A673 (cell line): ENCODE data around the gene SOX1. TPM values are rescaled to one million over a fixed set of nuclear protein-coding genes. Genes with fewer than 3 reads are reported as not detected.

Experiments used
- BruUV-seq: library from RNA; stranded (reverse); fragments of 400-500 nt; replicated peaks from 2 replicates; lab custom pipeline; 2021; lab: Mats Ljungman, UMichigan
- CTCF ChIA-PET: fragments of 300-600 bp; sonication (Branson Sonifier 250); formaldehyde crosslinking; loops from one replicate; lab custom pipeline; 2022; ENCODE audit warnings: antibody characterized with exemption; lab: Charles Lee
- POLR2A ChIA-PET: fragments of 300-600 bp; sonication (Branson Sonifier 250); formaldehyde crosslinking; loops from one replicate; lab custom pipeline; 2022; ENCODE audit warnings: antibody characterized with exemption; ENCODE audit not compliant: low non-redundant PET; lab: Charles Lee
- DNase-seq: peaks from one replicate; pipeline ENCODE4 v3.0.0-alpha.2; 2015; ENCODE audit warnings: low spot score
- H3K27ac ChIP-seq: fragments of 200-600 bp; sonication (generic); 2 replicates; pipeline ENCODE4 v1.5.1; 2016; ENCODE audit warnings: mixed run types, low read depth, mild to moderate bottlenecking, mixed read lengths, antibody characterized with exemption, low read length; ENCODE audit not compliant: poor library complexity, severe bottlenecking
- H3K27me3 ChIP-seq: fragments of 200-600 bp; sonication (generic); replicated peaks from 2 replicates; pipeline ENCODE4 v1.6.1; 2017; ENCODE audit warnings: mixed run types, low read depth, mild to moderate bottlenecking, mixed read lengths, antibody characterized with exemption, low read length; ENCODE audit not compliant: insufficient read depth, poor library complexity
- H3K36me3 ChIP-seq: fragments of 200-600 bp; sonication (generic); 2 replicates; pipeline ENCODE4 v1.6.1; 2016; ENCODE audit warnings: mixed run types, mild to moderate bottlenecking, mixed read lengths, antibody characterized with exemption, low read length; ENCODE audit not compliant: insufficient read depth, poor library complexity, severe bottlenecking
- H3K4me1 ChIP-seq: fragments of 200-600 bp; sonication (generic); 2 replicates; pipeline ENCODE4 v1.6.1; 2017; ENCODE audit warnings: mixed run types, mild to moderate bottlenecking, mixed read lengths, antibody characterized with exemption, low read length; ENCODE audit not compliant: insufficient read depth, poor library complexity, severe bottlenecking
- H3K4me3 ChIP-seq: fragments of 200-600 bp; sonication (generic); 2 replicates; pipeline ENCODE4 v1.5.1; 2016; ENCODE audit warnings: low read depth, mixed run types, mild to moderate bottlenecking, mixed read lengths, low read length; ENCODE audit not compliant: poor library complexity, severe bottlenecking
- H3K9me3 ChIP-seq: fragments of 200-600 bp; sonication (generic); 2 replicates; pipeline ENCODE4 v1.6.1; 2016; ENCODE audit warnings: mixed run types, low read depth, mild to moderate bottlenecking, mixed read lengths, antibody characterized with exemption, low read length; ENCODE audit not compliant: poor library complexity, severe bottlenecking
- CTCF ChIP-seq: fragments of 300-800, 200-600 bp; sonication (generic); conservative IDR thresholded peaks from 2 replicates; pipeline ENCODE4 v1.5.1; 2017; ENCODE audit warnings: low read depth, mild to moderate bottlenecking, antibody characterized with exemption, low read length, moderate library complexity, mixed read lengths
- EZH2 ChIP-seq: fragments of 200-600 bp; sonication (generic); IDR thresholded peaks from 2 replicates; pipeline ENCODE4 v1.6.1; 2017; ENCODE audit warnings: borderline replicate concordance, low read depth, mild to moderate bottlenecking, mixed read lengths, antibody characterized with exemption, low read length; ENCODE audit not compliant: poor library complexity, severe bottlenecking
- intact Hi-C: fragments of 100-400 bp; cut with micrococcal nuclease; formaldehyde crosslinking; loops from one replicate; pipeline ENCODE4 v1.10.0; 2022; ENCODE audit not compliant: unreplicated experiment
- total RNA-seq: library from RNA; stranded (reverse); gene quantifications from 2 replicates; pipeline ENCODE4 v1.2.3, GENCODE V29; 2021

The SOX1 gene
- total RNA-seq, 1 experiment from 2014 or later, result 56.6 TPM

- Histone ChIP-seq H3K36me3 (no peaks in the 10 kb centered on the region), H3K4me1 (no peaks in the 10 kb centered on the region), H3K4me3 (no peak overlapping the region), H3K9me3 (no peaks in the 10 kb centered on the region), H3K27me3 (peaks cover 58% of the 10 kb centered on the region), H3K27ac (no peak overlapping the region)
- no peak for DNase-seq
- BruUV-seq, result no TSS peak
- no peak for TF ChIP-seq EZH2
- no peak for TF ChIP-seq CTCF
- ChIA-PET POLR2A (no interaction called here), CTCF (no interaction called here)
- intact Hi-C loops, result no loop called here
These were observed 46.4 kb downstream of the SOX1 start for GRCh38 chr13:112113348-112113747.

GRCh38 chr13:112113851-112114250 lies 46.9 kb downstream of the SOX1 start:
- CTCF ChIA-PET, result no interaction called here
- Histone ChIP-seq H3K4me3 (no peak overlapping the region), H3K9me3 (no peaks in the 10 kb centered on the region), H3K36me3 (no peaks in the 10 kb centered on the region), H3K4me1 (no peaks in the 10 kb centered on the region), H3K27ac (no peak overlapping the region), H3K27me3 (peaks cover 58% of the 10 kb centered on the region)
- no peak for TF ChIP-seq CTCF
- no peak for TF ChIP-seq EZH2
- no peak for DNase-seq
- POLR2A ChIA-PET, result no interaction called here
- no TSS peak for BruUV-seq
- intact Hi-C loops, result no loop called here

- DNase-seq, result no peak
- BruUV-seq, result no TSS peak
- Histone ChIP-seq H3K36me3 (no peaks in the 10 kb centered on the region), H3K9me3 (no peaks in the 10 kb centered on the region), H3K4me3 (no peak overlapping the region), H3K4me1 (no peaks in the 10 kb centered on the region), H3K27me3 (peaks cover 57% of the 10 kb centered on the region), H3K27ac (no peak overlapping the region)
- intact Hi-C loops, result no loop called here
- ChIA-PET CTCF (no interaction called here), POLR2A (no interaction called here)
- no peak for TF ChIP-seq CTCF
- TF ChIP-seq EZH2, result no peak
These were observed 47.4 kb downstream of the SOX1 start for GRCh38 chr13:112114391-112114790.
